H9 (cell line): ENCODE data around the gene FCHSD2. TPM values are rescaled to one million over a fixed set of nuclear protein-coding genes. Genes with fewer than 3 reads are reported as not detected.
"Not testable (repeated sequence)": the region's sequence is repeated elsewhere in the genome, so short reads cannot be mapped to it uniquely, and the experiment has no call there.

Experiments used
- DNase-seq: peaks from one replicate; pipeline ENCODE4 v3.0.0-alpha.2; 2017
- H2AFZ ChIP-seq: one replicate; pipeline ENCODE4 v1.6.1; 2013; ENCODE audit warnings: mild to moderate bottlenecking, low read length, control low read depth, moderate library complexity
- H2AK5ac ChIP-seq: 2 replicates; pipeline ENCODE4 v1.6.1; 2013; ENCODE audit warnings: low read length, control low read depth, mixed read lengths; ENCODE audit not compliant: insufficient read length
- H2BK120ac ChIP-seq: one replicate; pipeline ENCODE4 v1.6.1; 2013; ENCODE audit warnings: low read depth, mild to moderate bottlenecking, low read length, control low read depth, inconsistent platforms; ENCODE audit not compliant: poor library complexity, severe bottlenecking
- H2BK12ac ChIP-seq: 2 replicates; pipeline ENCODE4 v1.6.1; 2013; ENCODE audit warnings: low read length, control low read depth, mixed read lengths, low read depth; ENCODE audit not compliant: insufficient read length
- H2BK15ac ChIP-seq: 2 replicates; pipeline ENCODE4 v1.6.1; 2013; ENCODE audit warnings: low read depth, low read length, control low read depth
- H2BK20ac ChIP-seq: one replicate; pipeline ENCODE4 v1.6.1; 2013; ENCODE audit warnings: low read depth, mild to moderate bottlenecking, low read length, control low read depth, inconsistent platforms; ENCODE audit not compliant: poor library complexity, severe bottlenecking
- H2BK5ac ChIP-seq: 2 replicates; pipeline ENCODE4 v1.6.1; 2013; ENCODE audit warnings: low read length, control low read depth, mixed read lengths; ENCODE audit not compliant: insufficient read length
- H3K14ac ChIP-seq: 2 replicates; pipeline ENCODE4 v1.6.1; 2013; ENCODE audit warnings: low read length, control low read depth; ENCODE audit not compliant: insufficient read depth
- H3K18ac ChIP-seq: 2 replicates; pipeline ENCODE4 v1.6.1; 2013; ENCODE audit warnings: low read depth, mild to moderate bottlenecking, mixed read lengths, low read length, control low read depth; ENCODE audit not compliant: insufficient read length
- H3K23ac ChIP-seq: 2 replicates; pipeline ENCODE4 v1.6.1; 2013; ENCODE audit warnings: low read length, control low read depth, mixed read lengths, low read depth; ENCODE audit not compliant: insufficient read length
- H3K23me2 ChIP-seq: 2 replicates; pipeline ENCODE4 v1.6.1; 2013; ENCODE audit warnings: low read depth, mild to moderate bottlenecking, mixed read lengths, low read length, control low read depth; ENCODE audit not compliant: insufficient read length, poor library complexity, severe bottlenecking
- H3K27ac ChIP-seq: 2 replicates; pipeline ENCODE4 v1.5.1; 2013; ENCODE audit warnings: low read length, control low read depth, mixed read lengths, low read depth; ENCODE audit not compliant: insufficient read length
- H3K27me3 ChIP-seq: 2 replicates; pipeline ENCODE4 v1.6.1; 2013; ENCODE audit warnings: low read length, control low read depth, inconsistent platforms; ENCODE audit not compliant: insufficient read depth
- H3K4ac ChIP-seq: 2 replicates; pipeline ENCODE4 v1.6.1; 2013; ENCODE audit warnings: low read depth, mild to moderate bottlenecking, control low read depth, inconsistent platforms, low read length, moderate library complexity
- H3K4me1 ChIP-seq: 2 replicates; pipeline ENCODE4 v1.6.1; 2013; ENCODE audit warnings: low read length, control low read depth, inconsistent platforms; ENCODE audit not compliant: insufficient read depth
- H3K4me2 ChIP-seq: 2 replicates; pipeline ENCODE4 v1.6.1; 2013; ENCODE audit warnings: low read length, control low read depth, mixed read lengths; ENCODE audit not compliant: insufficient read length, insufficient read depth
- H3K56ac ChIP-seq: 2 replicates; pipeline ENCODE4 v1.6.1; 2013; ENCODE audit warnings: low read depth, mild to moderate bottlenecking, mixed read lengths, low read length, control low read depth; ENCODE audit not compliant: insufficient read length
- H3K79me1 ChIP-seq: 2 replicates; pipeline ENCODE4 v1.6.1; 2013; ENCODE audit warnings: low read depth, mild to moderate bottlenecking, moderate library complexity, low read length, control low read depth, inconsistent platforms; ENCODE audit not compliant: insufficient read depth, poor library complexity, severe bottlenecking
- H3K79me2 ChIP-seq: 2 replicates; pipeline ENCODE4 v1.6.1; 2013; ENCODE audit warnings: low read length, control low read depth, inconsistent platforms; ENCODE audit not compliant: insufficient read depth
- H3K9ac ChIP-seq: 2 replicates; pipeline ENCODE4 v1.6.1; 2013; ENCODE audit warnings: low read length, control low read depth, mixed read lengths; ENCODE audit not compliant: insufficient read length; ENCODE audit errors: extremely low read depth
- H3K9me3 ChIP-seq: one replicate; pipeline ENCODE4 v1.6.1; 2013; ENCODE audit warnings: low read depth, low read length, inconsistent platforms; ENCODE audit not compliant: control insufficient read depth
- H3T11ph ChIP-seq: one replicate; pipeline ENCODE4 v1.6.1; 2013; ENCODE audit warnings: mild to moderate bottlenecking, low read length, control low read depth, inconsistent platforms
- H4K20me1 ChIP-seq: one replicate; pipeline ENCODE4 v1.6.1; 2013; ENCODE audit not compliant: control insufficient read depth, insufficient read length, insufficient read depth
- H4K5ac ChIP-seq: 2 replicates; pipeline ENCODE4 v1.6.1; 2013; ENCODE audit warnings: low read depth, mild to moderate bottlenecking, mixed read lengths, low read length, control low read depth; ENCODE audit not compliant: insufficient read length
- H4K8ac ChIP-seq: replicated peaks from 2 replicates; pipeline ENCODE4 v1.6.1; 2013; ENCODE audit warnings: low read length, control low read depth, mixed read lengths, low read depth; ENCODE audit not compliant: insufficient read length
- H4K91ac ChIP-seq: 2 replicates; pipeline ENCODE4 v1.6.1; 2013; ENCODE audit warnings: low read depth, mild to moderate bottlenecking, moderate library complexity, mixed read lengths, low read length, control low read depth; ENCODE audit not compliant: insufficient read length
- H3K27ac Mint-ChIP-seq, 3 experiments: 2 replicates in 2 of 3; 3 replicates in 1 of 3; pipeline ENCODE4 v1.8.0; 2020 to 2021; ENCODE audit warnings: mixed read lengths in 3 of 3, mild to moderate bottlenecking in 1 of 3, moderate library complexity in 1 of 3
- H3K27me3 Mint-ChIP-seq: 2 replicates; pipeline ENCODE4 v1.8.0; 2021; ENCODE audit warnings: low read depth, mild to moderate bottlenecking, moderate library complexity, mixed read lengths
- H3K36me3 Mint-ChIP-seq, 3 experiments: 2 replicates in 2 of 3; 3 replicates in 1 of 3; pipeline ENCODE4 v1.8.0; 2020 to 2021; ENCODE audit warnings: low read depth in 3 of 3, mixed read lengths in 3 of 3; ENCODE audit not compliant: insufficient read depth in 1 of 3
- H3K4me1 Mint-ChIP-seq, 2 experiments: 2 replicates each; pipeline ENCODE4 v1.8.0; 2020; ENCODE audit warnings: mixed read lengths in 2 of 2
- H3K4me3 Mint-ChIP-seq, 2 experiments: 2 replicates in 1 of 2; 3 replicates in 1 of 2; pipeline ENCODE4 v1.8.0; 2020 to 2021; ENCODE audit warnings: mild to moderate bottlenecking in 2 of 2, mixed read lengths in 2 of 2, moderate library complexity in 1 of 2
- H3K9me3 Mint-ChIP-seq, 2 experiments: 2 replicates in 1 of 2; 3 replicates in 1 of 2; pipeline ENCODE4 v1.8.0; 2020; ENCODE audit warnings: mild to moderate bottlenecking in 2 of 2, mixed read lengths in 2 of 2, moderate library complexity in 1 of 2
- WGBS: extraction: QIAGEN DNeasy Blood & Tissue Kit; methylation state at CpG from one replicate; pipeline ENCODE4 v1.1.7; 2013; ENCODE audit warnings: missing lambda C conversion rate, low lambda C conversion rate, mixed read lengths; ENCODE audit not compliant: insufficient read length; ENCODE audit errors: extremely low coverage; 5-methylcytosine and 5-hydroxymethylcytosine counted together
- total RNA-seq: library from RNA; stranded (reverse); gene quantifications from 2 replicates; pipeline ENCODE4 v1.2.1, GENCODE V29; 2021
- TF ChIP-seq, protein P1 (sequence below): fragments of 200-600 bp; sonication (generic); conservative IDR thresholded peaks from 3 replicates; pipeline ENCODE4 v1.8.0; 2021; ENCODE audit warnings: antibody characterized with exemption, mild to moderate bottlenecking

FCHSD2 gene
- total RNA-seq, 1 experiment from 2014 or later, result 17.8 TPM

- Histone ChIP-seq H3K18ac (no peak overlapping the region), H4K20me1 (no peaks in the 10 kb centered on the region), H3K56ac (no peak overlapping the region), H3K27me3 (no peaks in the 10 kb centered on the region), H4K91ac (no peak overlapping the region), H3K27ac (no peak overlapping the region), H3K79me2 (no peaks in the 10 kb centered on the region), H3K79me1 (no peaks in the 10 kb centered on the region), H2BK12ac (no peak overlapping the region), H3T11ph (no peak overlapping the region), H2BK5ac (no peak overlapping the region), H3K4me2 (no peak overlapping the region), H3K23ac (no peak overlapping the region), H2BK120ac (no peak overlapping the region), H3K9me3 (no peaks in the 10 kb centered on the region), H3K23me2 (no peaks in the 10 kb centered on the region), H3K4me1 (no peaks in the 10 kb centered on the region), H2AFZ (no peak overlapping the region), H2BK15ac (no peak overlapping the region), H2BK20ac (no peak overlapping the region), H3K4ac (no peak overlapping the region), H2AK5ac (no peak overlapping the region), H3K14ac (no peak overlapping the region), H3K9ac (no peak overlapping the region), H4K5ac (no peak overlapping the region), H4K8ac (no peak overlapping the region)
- TF ChIP-seq, protein P1, sequence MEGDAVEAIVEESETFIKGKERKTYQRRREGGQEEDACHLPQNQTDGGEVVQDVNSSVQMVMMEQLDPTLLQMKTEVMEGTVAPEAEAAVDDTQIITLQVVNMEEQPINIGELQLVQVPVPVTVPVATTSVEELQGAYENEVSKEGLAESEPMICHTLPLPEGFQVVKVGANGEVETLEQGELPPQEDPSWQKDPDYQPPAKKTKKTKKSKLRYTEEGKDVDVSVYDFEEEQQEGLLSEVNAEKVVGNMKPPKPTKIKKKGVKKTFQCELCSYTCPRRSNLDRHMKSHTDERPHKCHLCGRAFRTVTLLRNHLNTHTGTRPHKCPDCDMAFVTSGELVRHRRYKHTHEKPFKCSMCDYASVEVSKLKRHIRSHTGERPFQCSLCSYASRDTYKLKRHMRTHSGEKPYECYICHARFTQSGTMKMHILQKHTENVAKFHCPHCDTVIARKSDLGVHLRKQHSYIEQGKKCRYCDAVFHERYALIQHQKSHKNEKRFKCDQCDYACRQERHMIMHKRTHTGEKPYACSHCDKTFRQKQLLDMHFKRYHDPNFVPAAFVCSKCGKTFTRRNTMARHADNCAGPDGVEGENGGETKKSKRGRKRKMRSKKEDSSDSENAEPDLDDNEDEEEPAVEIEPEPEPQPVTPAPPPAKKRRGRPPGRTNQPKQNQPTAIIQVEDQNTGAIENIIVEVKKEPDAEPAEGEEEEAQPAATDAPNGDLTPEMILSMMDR, result no peak
- peaks cover 2 to 4% of the 10 kb centered on the region in 2 experiments; a peak in 2 of 4 replicates for H3K4me1 Mint-ChIP-seq
- peaks cover 0 to 22% (median 17%) of the 10 kb centered on the region in 3 experiments for H3K36me3 Mint-ChIP-seq
- no peaks in the 10 kb centered on the region for H3K9me3 Mint-ChIP-seq
- no peak overlapping the region for H3K4me3 Mint-ChIP-seq
- no CpG with 5 or more reads among the region's 5 CpGs for whole genome bisulfite sequencing
- no peaks in the 10 kb centered on the region; the same call in 1 of the 2 replicates for H3K27me3 Mint-ChIP-seq
- H3K27ac Mint-ChIP-seq, result no peak overlapping the region
- no peak for DNase-seq
Measured at GRCh38 chr11:72807021-72807693, 335.0 kb downstream of the FCHSD2 start.

DNA sequence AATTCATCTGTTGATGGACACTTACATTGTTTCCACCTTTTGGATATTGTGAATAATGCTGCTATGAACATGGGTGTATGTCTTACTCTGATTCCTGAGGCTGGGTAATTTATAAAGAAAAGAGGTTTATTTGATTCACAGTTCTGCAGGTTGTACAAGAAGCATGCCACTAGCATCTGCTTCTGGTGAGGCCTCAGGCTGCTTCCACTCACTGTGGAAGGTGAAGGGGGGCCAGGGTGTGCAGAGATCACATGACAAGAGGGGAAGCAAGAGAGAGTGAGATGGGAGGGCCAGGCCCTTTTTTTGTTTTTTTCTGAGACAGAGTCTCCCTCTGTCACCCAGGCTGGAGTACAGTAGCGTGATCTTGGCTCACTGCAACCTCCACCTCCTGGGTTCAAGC lies 335.7 kb downstream of the FCHSD2 start:
- H3K4me2 ChIP-seq, H3K9ac ChIP-seq, H3K23ac ChIP-seq, H3K9me3 ChIP-seq, H2BK12ac ChIP-seq, H3K27ac ChIP-seq, H3K27me3 Mint-ChIP-seq, H2AFZ ChIP-seq, H2BK5ac ChIP-seq, H3K4me1 ChIP-seq, H3K14ac ChIP-seq, H3K27me3 ChIP-seq, H4K5ac ChIP-seq, DNase-seq, H4K20me1 ChIP-seq, H3K79me1 ChIP-seq, H3K4me1 Mint-ChIP-seq, H3T11ph ChIP-seq, H3K9me3 Mint-ChIP-seq, H4K91ac ChIP-seq, H2AK5ac ChIP-seq, H3K23me2 ChIP-seq, H4K8ac ChIP-seq, H3K79me2 ChIP-seq, H3K4ac ChIP-seq, H3K56ac ChIP-seq, H2BK20ac ChIP-seq, H3K18ac ChIP-seq, H2BK120ac ChIP-seq, H3K4me3 Mint-ChIP-seq, H2BK15ac ChIP-seq: not testable (repeated sequence)
- peak overlapping the region in 1 of 3 experiments; percentile 52; a peak in 2 of 7 replicates for H3K27ac Mint-ChIP-seq
- WGBS, result no CpG with 5 or more reads among the region's 1 CpG
- H3K36me3 Mint-ChIP-seq, result peaks cover 0 to 20% (median 13%) of the 10 kb centered on the region in 3 experiments
